A673 (cell line): Measurements from ENCODE around the gene PLXDC2.

Experiments
- EZH2 ChIP-seq: fragments of 200-600 bp; sonication (generic); IDR thresholded peaks from 2 replicates; pipeline ENCODE4 v1.6.1; 2017; ENCODE audit warnings: borderline replicate concordance, low read depth, mild to moderate bottlenecking, mixed read lengths, antibody characterized with exemption, low read length; ENCODE audit not compliant: poor library complexity, severe bottlenecking
- TF ChIP-seq, protein P1 (sequence below): fragments of 300-800, 200-600 bp; sonication (generic); conservative IDR thresholded peaks from 2 replicates; pipeline ENCODE4 v1.5.1; 2017; ENCODE audit warnings: low read depth, mild to moderate bottlenecking, antibody characterized with exemption, low read length, moderate library complexity, mixed read lengths

- TF ChIP-seq, protein P1, sequence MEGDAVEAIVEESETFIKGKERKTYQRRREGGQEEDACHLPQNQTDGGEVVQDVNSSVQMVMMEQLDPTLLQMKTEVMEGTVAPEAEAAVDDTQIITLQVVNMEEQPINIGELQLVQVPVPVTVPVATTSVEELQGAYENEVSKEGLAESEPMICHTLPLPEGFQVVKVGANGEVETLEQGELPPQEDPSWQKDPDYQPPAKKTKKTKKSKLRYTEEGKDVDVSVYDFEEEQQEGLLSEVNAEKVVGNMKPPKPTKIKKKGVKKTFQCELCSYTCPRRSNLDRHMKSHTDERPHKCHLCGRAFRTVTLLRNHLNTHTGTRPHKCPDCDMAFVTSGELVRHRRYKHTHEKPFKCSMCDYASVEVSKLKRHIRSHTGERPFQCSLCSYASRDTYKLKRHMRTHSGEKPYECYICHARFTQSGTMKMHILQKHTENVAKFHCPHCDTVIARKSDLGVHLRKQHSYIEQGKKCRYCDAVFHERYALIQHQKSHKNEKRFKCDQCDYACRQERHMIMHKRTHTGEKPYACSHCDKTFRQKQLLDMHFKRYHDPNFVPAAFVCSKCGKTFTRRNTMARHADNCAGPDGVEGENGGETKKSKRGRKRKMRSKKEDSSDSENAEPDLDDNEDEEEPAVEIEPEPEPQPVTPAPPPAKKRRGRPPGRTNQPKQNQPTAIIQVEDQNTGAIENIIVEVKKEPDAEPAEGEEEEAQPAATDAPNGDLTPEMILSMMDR: no peak
- no peak for TF ChIP-seq EZH2
Measured at GRCh38 chr10:19791032-19791431, 25.2 kb upstream of the PLXDC2 start.
